HL-60/S4 treated with phorbol 12-myristate 13-acetate at 8.2 ng/mL for 4 days and 3 days (cell line): ENCODE results near the gene CAMK4.

ENCODE experiments used
- in situ Hi-C: fragments of 300-500 bp; cut with MboI; formaldehyde crosslinking; loops from 2 replicates; pipeline ENCODE4 v1.15.0; 2022; ENCODE audit warnings: low sequenced_read_pairs

The CAMK4 gene

DNA sequence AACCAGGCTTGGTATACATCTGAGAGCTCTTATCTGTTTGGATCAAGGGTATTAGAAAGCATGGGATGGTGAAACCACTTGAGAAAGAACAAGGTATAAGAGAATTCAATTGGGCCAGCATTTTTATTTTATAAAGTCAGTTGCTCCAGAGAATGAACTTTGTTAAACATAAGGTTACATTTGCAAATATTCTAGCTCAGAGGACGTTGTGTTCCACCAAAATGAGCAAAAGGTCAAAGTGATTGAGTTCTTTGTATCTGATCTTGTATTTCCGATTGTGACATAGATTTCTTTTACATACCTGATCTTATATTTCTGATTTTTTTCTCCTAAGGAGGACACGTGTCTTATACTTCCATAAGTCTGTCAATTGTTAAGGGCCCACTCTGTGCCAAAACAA is 296.7 kb downstream of the CAMK4 start:
- in situ Hi-C loops: no loop called here

DNA sequence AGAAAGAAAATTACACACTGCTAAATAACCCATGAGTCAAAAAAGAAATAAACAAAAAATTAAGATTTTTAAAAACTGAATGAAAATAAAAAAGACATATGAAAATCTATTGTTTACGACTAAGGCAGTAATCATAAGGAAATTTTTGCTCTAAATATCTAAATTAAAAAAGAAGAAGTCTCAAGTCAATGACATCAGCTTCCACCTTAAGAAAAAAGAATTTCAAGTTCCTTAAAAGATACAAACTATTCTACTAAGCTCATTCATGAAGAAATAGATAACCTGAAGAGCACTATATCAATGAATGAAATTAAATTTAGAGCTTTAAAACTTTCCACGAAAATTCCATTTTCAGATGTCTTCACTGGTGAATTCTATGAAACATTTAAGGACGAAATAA is 303.9 kb downstream of the CAMK4 start:
- in situ Hi-C loops: loop anchor here (25.0 kb wide), 1 partner anchor 609 kb away; no protein-coding TSS in a partner anchor

- in situ Hi-C loops: loop anchor here (25.0 kb wide), 1 partner anchor 607 kb away; no protein-coding TSS in a partner anchor
Measured at GRCh38 chr5:111530298-111530740, 306.1 kb downstream of the CAMK4 start.

- in situ Hi-C loops: loop anchor here (25.0 kb wide), 1 partner anchor 604 kb away; no protein-coding TSS in a partner anchor
Measured at GRCh38 chr5:111532886-111533582, 308.9 kb downstream of the CAMK4 start.

GRCh38 chr5:111535879-111536549 is 311.8 kb downstream of the CAMK4 start:
- in situ Hi-C loops: loop anchor here (25.0 kb wide), 1 partner anchor 601 kb away; no protein-coding TSS in a partner anchor

- in situ Hi-C loops: loop anchor here (25.0 kb wide), 1 partner anchor 600 kb away; no protein-coding TSS in a partner anchor
Measured at GRCh38 chr5:111537141-111538024, 313.2 kb downstream of the CAMK4 start.
